HS-5 (cell line): ENCODE data around the gene RANBP3.

Experiments used
- DNase-seq: peaks from one replicate; pipeline ENCODE4 v3.0.0-alpha.2; 2012; ENCODE audit warnings: low read depth

RANBP3 gene

GRCh38 chr19:5926641-5927440 is 51.1 kb downstream of the RANBP3 start:
- no peak for DNase-seq

GRCh38 chr19:5925830-5926427 is 52.0 kb downstream of the RANBP3 start:
- no peak for DNase-seq

GRCh38 chr19:5923356-5923755 is 54.6 kb downstream of the RANBP3 start:
- DNase-seq = no peak

- no peak for DNase-seq
Observed at GRCh38 chr19:5922161-5922545, 55.8 kb downstream of the RANBP3 start.

- DNase-seq = no peak
Observed at GRCh38 chr19:5921516-5922160, 56.3 kb downstream of the RANBP3 start.

GRCh38 chr19:5918463-5919079 is 59.4 kb downstream of the RANBP3 start:
- DNase-seq = no peak

GRCh38 chr19:5917431-5918107 is 60.4 kb downstream of the RANBP3 start:
- no peak for DNase-seq

GRCh38 chr19:5916181-5916708 is 61.7 kb downstream of the RANBP3 start:
- DNase-seq = no peak

GRCh38 chr19:5915782-5916165 is 62.2 kb downstream of the RANBP3 start:
- DNase-seq = no peak

GRCh38 chr19:5914946-5915781 is 62.8 kb downstream of the RANBP3 start:
- no peak for DNase-seq

- DNase-seq = no peak
Observed at GRCh38 chr19:5914358-5914774, 63.6 kb downstream of the RANBP3 start.

- no peak for DNase-seq
Observed at GRCh38 chr19:5913739-5914357, 64.1 kb downstream of the RANBP3 start, which contains the start of gene CAPS. Gene CAPS (plus strand): TSS chr19:5914254. CDS start chr19:5914407, 153 bp downstream.

GRCh38 chr19:5911366-5911765 is 66.6 kb downstream of the RANBP3 start:
- no peak for DNase-seq

- no peak for DNase-seq
Observed at GRCh38 chr19:5910638-5910907, 67.4 kb downstream of the RANBP3 start.

- no peak for DNase-seq
Observed at GRCh38 chr19:5908773-5909442, 69.0 kb downstream of the RANBP3 start.

GRCh38 chr19:5907241-5907640 is 70.7 kb downstream of the RANBP3 start:
- no peak for DNase-seq

- DNase-seq = no peak
Observed at GRCh38 chr19:5905114-5905778, 72.7 kb downstream of the RANBP3 start.

GRCh38 chr19:5904352-5905113 is 73.4 kb downstream of the RANBP3 start, which contains the start of gene VMAC:
Gene VMAC (plus strand): TSS chr19:5904872. CDS start chr19:5904891, 19 bp downstream.
- peak; percentile 99 for DNase-seq
